Retinal pigment epithelial cell (primary cell): ENCODE results near the gene APP.

Source experiments
- DNase-seq: peaks from one replicate; pipeline ENCODE4 v3.0.0-alpha.2; 2010; ENCODE audit warnings: low read depth
- H3K4me3 ChIP-seq: 2 replicates; pipeline ENCODE4 v1.5.1; 2011; ENCODE audit warnings: mild to moderate bottlenecking, low read length, control low read depth, moderate library complexity
- TF ChIP-seq, protein P1 (sequence below): conservative IDR thresholded peaks from 2 replicates; pipeline ENCODE4 v1.5.1; 2011; ENCODE audit warnings: low read depth, low read length, control low read depth, inconsistent platforms

APP gene

GRCh38 chr21:25895565-25896205 lies 274.9 kb downstream of the APP start:
- no peak for DNase-seq
- TF ChIP-seq, protein P1, sequence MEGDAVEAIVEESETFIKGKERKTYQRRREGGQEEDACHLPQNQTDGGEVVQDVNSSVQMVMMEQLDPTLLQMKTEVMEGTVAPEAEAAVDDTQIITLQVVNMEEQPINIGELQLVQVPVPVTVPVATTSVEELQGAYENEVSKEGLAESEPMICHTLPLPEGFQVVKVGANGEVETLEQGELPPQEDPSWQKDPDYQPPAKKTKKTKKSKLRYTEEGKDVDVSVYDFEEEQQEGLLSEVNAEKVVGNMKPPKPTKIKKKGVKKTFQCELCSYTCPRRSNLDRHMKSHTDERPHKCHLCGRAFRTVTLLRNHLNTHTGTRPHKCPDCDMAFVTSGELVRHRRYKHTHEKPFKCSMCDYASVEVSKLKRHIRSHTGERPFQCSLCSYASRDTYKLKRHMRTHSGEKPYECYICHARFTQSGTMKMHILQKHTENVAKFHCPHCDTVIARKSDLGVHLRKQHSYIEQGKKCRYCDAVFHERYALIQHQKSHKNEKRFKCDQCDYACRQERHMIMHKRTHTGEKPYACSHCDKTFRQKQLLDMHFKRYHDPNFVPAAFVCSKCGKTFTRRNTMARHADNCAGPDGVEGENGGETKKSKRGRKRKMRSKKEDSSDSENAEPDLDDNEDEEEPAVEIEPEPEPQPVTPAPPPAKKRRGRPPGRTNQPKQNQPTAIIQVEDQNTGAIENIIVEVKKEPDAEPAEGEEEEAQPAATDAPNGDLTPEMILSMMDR = peak; percentile 62
- no peak overlapping the region for H3K4me3 ChIP-seq

- TF ChIP-seq, protein P1 = no peak
- DNase-seq = peak; percentile 22
- H3K4me3 ChIP-seq = no peak overlapping the region
Observed at GRCh38 chr21:25893191-25893590, 277.4 kb downstream of the APP start.

DNA sequence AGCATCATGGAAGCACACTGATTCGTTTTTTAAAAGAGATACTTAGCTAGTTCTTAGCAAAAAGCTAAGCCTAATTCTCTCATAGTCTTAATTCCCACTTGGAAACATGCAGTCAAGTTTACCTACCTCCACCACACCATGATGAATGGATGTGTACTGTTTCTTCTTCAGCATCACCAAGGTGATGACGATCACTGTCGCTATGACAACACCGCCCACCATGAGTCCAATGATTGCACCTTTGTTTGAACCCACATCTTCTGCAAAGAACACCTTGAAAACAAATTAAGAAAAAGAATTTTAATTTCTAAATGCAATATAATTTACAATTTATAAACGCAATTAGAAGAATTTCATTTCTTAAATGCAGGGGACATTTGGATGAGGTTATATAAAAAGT lies 279.0 kb downstream of the APP start:
- H3K4me3 ChIP-seq = no peak overlapping the region
- TF ChIP-seq, protein P1 = no peak
- DNase-seq = no peak

DNA sequence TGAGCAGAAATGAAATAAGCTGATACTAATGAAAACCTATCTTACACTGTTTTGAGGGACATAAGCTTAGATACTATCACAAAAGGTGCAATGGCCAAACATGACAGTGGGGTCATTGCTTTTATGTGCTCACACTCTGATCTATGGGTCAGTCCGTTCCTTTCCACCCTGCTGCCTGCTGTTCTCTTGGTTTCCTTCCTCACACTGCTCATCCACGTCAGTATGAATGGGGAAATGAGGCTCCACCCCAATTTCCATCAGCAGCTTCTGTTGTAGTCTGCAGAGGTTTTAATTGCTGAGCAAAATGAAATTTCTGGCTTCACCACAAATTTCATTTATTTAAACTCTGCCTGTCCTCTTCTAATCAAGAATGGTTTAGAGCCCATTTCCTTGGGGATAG lies 280.6 kb downstream of the APP start:
- DNase-seq = no peak
- TF ChIP-seq, protein P1 = no peak
- H3K4me3 ChIP-seq = no peak overlapping the region

GRCh38 chr21:25888711-25889110 lies 281.9 kb downstream of the APP start:
- TF ChIP-seq, protein P1 = no peak
- H3K4me3 ChIP-seq = no peak overlapping the region
- no peak for DNase-seq

GRCh38 chr21:25887646-25888306 lies 282.8 kb downstream of the APP start:
- no peak for DNase-seq
- TF ChIP-seq, protein P1 = no peak
- H3K4me3 ChIP-seq = no peak overlapping the region

GRCh38 chr21:25887166-25887565 lies 283.4 kb downstream of the APP start:
- H3K4me3 ChIP-seq = no peak overlapping the region

More at GRCh38 chr21:25887166-25887565, 283.4 kb downstream of the APP start:
- TF ChIP-seq, protein P1 = peak; percentile 35
- DNase-seq = no peak
